PFSK-1 (cell line): ENCODE data around the gene HCRT.

Experiments used
- FOXP2 ChIP-seq: optimal IDR thresholded peaks from 2 replicates; pipeline ENCODE3; 2011; ENCODE audit warnings: borderline replicate concordance, control low read depth, inconsistent platforms; ENCODE audit not compliant: insufficient read depth; ENCODE audit errors: extremely low read length, extremely low read depth
- POLR2AphosphoS5 ChIP-seq: IDR thresholded peaks from 2 replicates; pipeline ENCODE4 v1.6.1; 2012; ENCODE audit warnings: low read depth, mild to moderate bottlenecking, control low read depth, low read length, moderate library complexity
- SIN3A ChIP-seq: IDR thresholded peaks from 2 replicates; pipeline ENCODE4 v1.6.1; 2012; ENCODE audit warnings: mild to moderate bottlenecking, low read length, moderate library complexity, borderline replicate concordance; ENCODE audit not compliant: insufficient read depth
- TAF1 ChIP-seq: IDR thresholded peaks from 2 replicates; pipeline ENCODE4 v1.6.1; 2012; ENCODE audit warnings: low read length, control low read depth, borderline replicate concordance; ENCODE audit not compliant: insufficient read depth
- TF ChIP-seq, protein P1 (sequence below), 2 experiments: IDR thresholded peaks; 2 replicates each; pipeline versions ENCODE4 v1.6.1 to v1.8.0; 2011 to 2012; ENCODE audit warnings: low read depth in 2 of 2, low read length in 2 of 2, control low read depth in 1 of 2, inconsistent platforms in 1 of 2, mild to moderate bottlenecking in 1 of 2, moderate library complexity in 1 of 2; ENCODE audit not compliant: insufficient read depth in 1 of 2

DNA sequence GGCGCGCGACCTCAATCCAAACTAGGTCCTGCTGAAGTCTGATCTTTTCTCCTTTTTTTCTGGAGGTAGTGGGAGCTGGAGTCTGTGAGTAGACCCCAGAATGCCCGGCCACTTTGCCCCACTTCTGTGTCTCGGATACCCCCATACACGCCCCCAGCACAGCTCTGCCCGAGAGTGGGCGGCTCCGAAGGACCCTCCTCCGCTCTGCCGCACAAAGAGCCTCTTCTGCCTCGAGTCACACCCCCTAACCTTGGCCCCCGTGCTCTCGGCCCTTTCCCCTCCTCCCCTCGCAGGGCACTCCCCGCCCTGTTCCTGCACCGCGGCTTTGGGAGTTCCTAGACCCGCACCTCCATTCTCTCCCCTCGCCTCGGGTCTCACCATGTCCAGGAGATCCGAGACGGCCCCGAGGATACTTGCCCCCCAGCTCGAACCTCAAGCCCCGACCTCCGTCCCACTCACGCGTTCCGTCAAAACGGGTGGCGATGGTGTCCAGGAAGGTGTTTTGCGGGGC lies 4.8 kb downstream of the HCRT start:
- TF ChIP-seq POLR2AphosphoS5 (no peak), SIN3A (no peak), TAF1 (no peak), FOXP2 (no peak)
- TF ChIP-seq, protein P1, sequence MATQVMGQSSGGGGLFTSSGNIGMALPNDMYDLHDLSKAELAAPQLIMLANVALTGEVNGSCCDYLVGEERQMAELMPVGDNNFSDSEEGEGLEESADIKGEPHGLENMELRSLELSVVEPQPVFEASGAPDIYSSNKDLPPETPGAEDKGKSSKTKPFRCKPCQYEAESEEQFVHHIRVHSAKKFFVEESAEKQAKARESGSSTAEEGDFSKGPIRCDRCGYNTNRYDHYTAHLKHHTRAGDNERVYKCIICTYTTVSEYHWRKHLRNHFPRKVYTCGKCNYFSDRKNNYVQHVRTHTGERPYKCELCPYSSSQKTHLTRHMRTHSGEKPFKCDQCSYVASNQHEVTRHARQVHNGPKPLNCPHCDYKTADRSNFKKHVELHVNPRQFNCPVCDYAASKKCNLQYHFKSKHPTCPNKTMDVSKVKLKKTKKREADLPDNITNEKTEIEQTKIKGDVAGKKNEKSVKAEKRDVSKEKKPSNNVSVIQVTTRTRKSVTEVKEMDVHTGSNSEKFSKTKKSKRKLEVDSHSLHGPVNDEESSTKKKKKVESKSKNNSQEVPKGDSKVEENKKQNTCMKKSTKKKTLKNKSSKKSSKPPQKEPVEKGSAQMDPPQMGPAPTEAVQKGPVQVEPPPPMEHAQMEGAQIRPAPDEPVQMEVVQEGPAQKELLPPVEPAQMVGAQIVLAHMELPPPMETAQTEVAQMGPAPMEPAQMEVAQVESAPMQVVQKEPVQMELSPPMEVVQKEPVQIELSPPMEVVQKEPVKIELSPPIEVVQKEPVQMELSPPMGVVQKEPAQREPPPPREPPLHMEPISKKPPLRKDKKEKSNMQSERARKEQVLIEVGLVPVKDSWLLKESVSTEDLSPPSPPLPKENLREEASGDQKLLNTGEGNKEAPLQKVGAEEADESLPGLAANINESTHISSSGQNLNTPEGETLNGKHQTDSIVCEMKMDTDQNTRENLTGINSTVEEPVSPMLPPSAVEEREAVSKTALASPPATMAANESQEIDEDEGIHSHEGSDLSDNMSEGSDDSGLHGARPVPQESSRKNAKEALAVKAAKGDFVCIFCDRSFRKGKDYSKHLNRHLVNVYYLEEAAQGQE (IDR thresholded peaks at IDR 0.05; ENCODE audit: insufficient read depth in 1 of 2, low read depth in 2 of 2, low read length in 2 of 2) = no peak
